ENCODE data around the gene GNAI2.

GNAI2 gene

GRCh38 chr3:50205413-50206276 is 30.4 kb upstream of the GNAI2 start:
- TF ChIP-seq, protein P1, sequence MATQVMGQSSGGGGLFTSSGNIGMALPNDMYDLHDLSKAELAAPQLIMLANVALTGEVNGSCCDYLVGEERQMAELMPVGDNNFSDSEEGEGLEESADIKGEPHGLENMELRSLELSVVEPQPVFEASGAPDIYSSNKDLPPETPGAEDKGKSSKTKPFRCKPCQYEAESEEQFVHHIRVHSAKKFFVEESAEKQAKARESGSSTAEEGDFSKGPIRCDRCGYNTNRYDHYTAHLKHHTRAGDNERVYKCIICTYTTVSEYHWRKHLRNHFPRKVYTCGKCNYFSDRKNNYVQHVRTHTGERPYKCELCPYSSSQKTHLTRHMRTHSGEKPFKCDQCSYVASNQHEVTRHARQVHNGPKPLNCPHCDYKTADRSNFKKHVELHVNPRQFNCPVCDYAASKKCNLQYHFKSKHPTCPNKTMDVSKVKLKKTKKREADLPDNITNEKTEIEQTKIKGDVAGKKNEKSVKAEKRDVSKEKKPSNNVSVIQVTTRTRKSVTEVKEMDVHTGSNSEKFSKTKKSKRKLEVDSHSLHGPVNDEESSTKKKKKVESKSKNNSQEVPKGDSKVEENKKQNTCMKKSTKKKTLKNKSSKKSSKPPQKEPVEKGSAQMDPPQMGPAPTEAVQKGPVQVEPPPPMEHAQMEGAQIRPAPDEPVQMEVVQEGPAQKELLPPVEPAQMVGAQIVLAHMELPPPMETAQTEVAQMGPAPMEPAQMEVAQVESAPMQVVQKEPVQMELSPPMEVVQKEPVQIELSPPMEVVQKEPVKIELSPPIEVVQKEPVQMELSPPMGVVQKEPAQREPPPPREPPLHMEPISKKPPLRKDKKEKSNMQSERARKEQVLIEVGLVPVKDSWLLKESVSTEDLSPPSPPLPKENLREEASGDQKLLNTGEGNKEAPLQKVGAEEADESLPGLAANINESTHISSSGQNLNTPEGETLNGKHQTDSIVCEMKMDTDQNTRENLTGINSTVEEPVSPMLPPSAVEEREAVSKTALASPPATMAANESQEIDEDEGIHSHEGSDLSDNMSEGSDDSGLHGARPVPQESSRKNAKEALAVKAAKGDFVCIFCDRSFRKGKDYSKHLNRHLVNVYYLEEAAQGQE (IDR thresholded peaks at IDR 0.05; ENCODE audit: insufficient read depth in 1 of 2, low read depth in 2 of 2, low read length in 2 of 2), result no peak
- TF ChIP-seq POLR2AphosphoS5 (IDR thresholded peaks at IDR 0.05; ENCODE audit: low read depth, low read length) (no peak), SIN3A (IDR thresholded peaks at IDR 0.05; ENCODE audit: borderline replicate concordance, insufficient read depth, low read length) (no peak), TAF1 (IDR thresholded peaks at IDR 0.05; ENCODE audit: borderline replicate concordance, insufficient read depth, low read length) (no peak), FOXP2 (optimal IDR thresholded peaks at IDR 0.05; ENCODE audit: borderline replicate concordance, extremely low read depth, extremely low read length, insufficient read depth) (no peak)

- TF ChIP-seq TAF1 (IDR thresholded peaks at IDR 0.05; ENCODE audit: borderline replicate concordance, insufficient read depth, low read length) (no peak), SIN3A (IDR thresholded peaks at IDR 0.05; ENCODE audit: borderline replicate concordance, insufficient read depth, low read length) (no peak), FOXP2 (optimal IDR thresholded peaks at IDR 0.05; ENCODE audit: borderline replicate concordance, extremely low read depth, extremely low read length, insufficient read depth) (no peak), POLR2AphosphoS5 (IDR thresholded peaks at IDR 0.05; ENCODE audit: low read depth, low read length) (no peak)
- TF ChIP-seq, protein P1 (IDR thresholded peaks at IDR 0.05; ENCODE audit: insufficient read depth in 1 of 2, low read depth in 2 of 2, low read length in 2 of 2), result no peak
Measured at GRCh38 chr3:50207359-50208042, 28.5 kb upstream of the GNAI2 start.

DNA sequence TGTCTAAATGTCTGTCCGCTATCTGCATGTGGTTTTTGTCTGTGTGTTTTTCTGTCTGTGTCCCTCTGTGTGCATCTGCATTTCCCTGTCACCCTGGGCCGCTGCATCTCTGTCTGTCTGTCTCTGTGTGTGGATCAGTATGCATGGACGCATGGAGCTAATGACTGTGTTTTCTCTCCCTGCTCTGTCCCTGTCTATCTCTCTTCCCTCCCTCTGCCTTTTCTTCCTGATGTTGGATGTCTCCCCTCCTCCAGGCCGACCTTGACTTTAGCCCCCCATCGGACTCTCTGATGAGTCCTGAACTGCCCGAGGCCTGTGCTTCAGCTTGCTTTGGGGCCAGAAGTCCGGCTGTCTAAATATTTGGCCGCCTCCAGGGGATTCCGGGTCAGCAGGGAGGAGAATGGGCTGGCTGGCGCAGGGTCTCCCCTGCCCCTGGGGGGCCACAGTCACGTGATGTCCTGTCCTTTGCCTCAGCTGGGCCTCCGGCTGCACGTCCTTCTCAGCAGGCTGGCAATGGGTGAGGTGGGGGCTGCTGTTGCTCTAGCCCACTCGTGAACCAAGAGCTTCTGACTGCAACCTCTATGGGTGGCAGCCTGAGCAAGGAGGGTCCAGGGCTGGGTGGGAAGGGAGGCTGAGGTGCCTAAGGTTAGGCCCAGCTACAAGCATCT is 27.2 kb upstream of the GNAI2 start:
- TF ChIP-seq TAF1 (IDR thresholded peaks at IDR 0.05; ENCODE audit: borderline replicate concordance, insufficient read depth, low read length) (no peak), POLR2AphosphoS5 (IDR thresholded peaks at IDR 0.05; ENCODE audit: low read depth, low read length) (no peak), FOXP2 (optimal IDR thresholded peaks at IDR 0.05; ENCODE audit: borderline replicate concordance, extremely low read depth, extremely low read length, insufficient read depth) (no peak), SIN3A (IDR thresholded peaks at IDR 0.05; ENCODE audit: borderline replicate concordance, insufficient read depth, low read length) (no peak)
- TF ChIP-seq, protein P1 (IDR thresholded peaks at IDR 0.05; ENCODE audit: insufficient read depth in 1 of 2, low read depth in 2 of 2, low read length in 2 of 2), result no peak

DNA sequence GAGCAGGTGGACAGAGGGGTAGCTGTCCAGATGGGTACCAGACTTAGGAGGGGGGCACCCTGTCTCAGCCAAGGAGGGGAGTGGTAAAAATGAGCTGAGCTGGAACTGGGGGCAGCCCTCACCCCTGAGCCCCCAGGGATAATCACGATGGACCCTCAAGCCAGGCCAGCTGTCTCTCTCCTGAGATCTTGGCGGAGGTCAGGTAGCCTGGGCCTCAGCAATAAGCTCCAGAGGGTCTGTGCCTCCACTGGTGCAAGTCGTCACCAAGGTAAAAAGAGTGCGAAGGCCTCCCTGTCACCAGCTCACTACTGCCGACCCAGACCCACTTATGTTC is 25.9 kb upstream of the GNAI2 start:
- no peak for TF ChIP-seq POLR2AphosphoS5 (IDR thresholded peaks at IDR 0.05; ENCODE audit: low read depth, low read length)
- no peak for TF ChIP-seq TAF1 (IDR thresholded peaks at IDR 0.05; ENCODE audit: borderline replicate concordance, insufficient read depth, low read length)
- TF ChIP-seq, protein P1 (IDR thresholded peaks at IDR 0.05; ENCODE audit: insufficient read depth in 1 of 2, low read depth in 2 of 2, low read length in 2 of 2), result no peak
- TF ChIP-seq FOXP2 (optimal IDR thresholded peaks at IDR 0.05; ENCODE audit: borderline replicate concordance, extremely low read depth, extremely low read length, insufficient read depth), result no peak
- TF ChIP-seq SIN3A (IDR thresholded peaks at IDR 0.05; ENCODE audit: borderline replicate concordance, insufficient read depth, low read length), result no peak

Data from PFSK-1 (cell line).